ENCODE results near the gene CD1D.

DNA sequence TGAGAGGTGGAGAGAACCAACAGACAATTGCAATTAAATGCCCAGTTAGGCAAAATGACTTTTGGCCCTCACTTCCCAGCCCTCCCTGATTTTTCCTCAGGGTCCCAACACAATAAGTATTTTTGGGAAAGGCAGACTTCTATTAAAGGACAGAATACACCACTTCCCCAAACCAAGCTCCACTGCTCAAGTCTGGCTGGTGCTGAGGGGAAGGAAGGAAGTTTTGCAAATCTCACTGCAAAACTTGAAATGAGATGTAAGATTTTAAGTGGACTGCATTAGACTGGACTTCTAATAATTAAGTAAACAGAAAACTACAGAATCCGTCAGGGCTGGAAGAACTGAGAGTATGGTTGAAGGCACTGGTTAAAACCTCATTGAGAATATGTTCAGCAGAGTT is 32.2 kb upstream of the CD1D start:
- TF ChIP-seq, protein P1, sequence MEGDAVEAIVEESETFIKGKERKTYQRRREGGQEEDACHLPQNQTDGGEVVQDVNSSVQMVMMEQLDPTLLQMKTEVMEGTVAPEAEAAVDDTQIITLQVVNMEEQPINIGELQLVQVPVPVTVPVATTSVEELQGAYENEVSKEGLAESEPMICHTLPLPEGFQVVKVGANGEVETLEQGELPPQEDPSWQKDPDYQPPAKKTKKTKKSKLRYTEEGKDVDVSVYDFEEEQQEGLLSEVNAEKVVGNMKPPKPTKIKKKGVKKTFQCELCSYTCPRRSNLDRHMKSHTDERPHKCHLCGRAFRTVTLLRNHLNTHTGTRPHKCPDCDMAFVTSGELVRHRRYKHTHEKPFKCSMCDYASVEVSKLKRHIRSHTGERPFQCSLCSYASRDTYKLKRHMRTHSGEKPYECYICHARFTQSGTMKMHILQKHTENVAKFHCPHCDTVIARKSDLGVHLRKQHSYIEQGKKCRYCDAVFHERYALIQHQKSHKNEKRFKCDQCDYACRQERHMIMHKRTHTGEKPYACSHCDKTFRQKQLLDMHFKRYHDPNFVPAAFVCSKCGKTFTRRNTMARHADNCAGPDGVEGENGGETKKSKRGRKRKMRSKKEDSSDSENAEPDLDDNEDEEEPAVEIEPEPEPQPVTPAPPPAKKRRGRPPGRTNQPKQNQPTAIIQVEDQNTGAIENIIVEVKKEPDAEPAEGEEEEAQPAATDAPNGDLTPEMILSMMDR (conservative IDR thresholded peaks at IDR 0.05; ENCODE audit: low read depth, low read length): no peak
- no peak for TF ChIP-seq EZH2 (IDR thresholded peaks at IDR 0.05; ENCODE audit: borderline replicate concordance, low read depth, low read length, poor library complexity, severe bottlenecking)
